Loucy (cell line): ENCODE measurements around the gene SLC34A3.

Experiments
- EZH2phosphoT487 ChIP-seq: fragments of 200-600 bp; IDR thresholded peaks from 2 replicates; pipeline ENCODE4 v1.6.1; 2018; ENCODE audit warnings: antibody characterized with exemption, mild to moderate bottlenecking, moderate library complexity, borderline replicate concordance
- TF ChIP-seq, protein P1 (sequence below): fragments of 200-600 bp; sonication (generic); conservative IDR thresholded peaks from 2 replicates; pipeline ENCODE4 v1.5.1; 2014; ENCODE audit warnings: mild to moderate bottlenecking, antibody characterized with exemption, low read length

DNA sequence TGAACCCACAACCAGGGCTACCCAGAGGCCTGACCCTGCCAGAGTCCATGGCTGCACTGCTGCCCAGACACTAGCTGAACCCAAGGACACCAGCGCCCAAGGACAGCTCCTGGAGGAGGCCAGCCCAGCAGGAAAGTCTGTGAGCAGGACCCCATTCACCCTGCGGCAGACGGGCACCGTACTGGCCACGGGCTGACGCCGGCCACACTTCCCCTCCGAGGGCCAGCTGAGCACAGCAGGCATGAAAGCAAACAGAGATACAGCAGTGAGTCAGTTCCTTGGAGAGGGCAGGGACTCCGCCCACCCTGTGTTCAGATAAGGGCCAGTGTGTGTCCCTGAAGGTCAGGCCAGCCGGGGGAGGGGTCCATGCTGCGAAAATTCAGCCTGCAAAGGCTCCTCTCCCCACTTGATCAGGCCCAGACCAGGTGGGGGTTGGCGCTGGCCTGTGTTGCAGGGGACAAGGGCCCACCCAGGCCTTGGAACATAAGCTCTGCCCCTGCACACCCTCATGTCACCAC, 11.9 kb upstream of the SLC34A3 start:
- TF ChIP-seq, protein P1, sequence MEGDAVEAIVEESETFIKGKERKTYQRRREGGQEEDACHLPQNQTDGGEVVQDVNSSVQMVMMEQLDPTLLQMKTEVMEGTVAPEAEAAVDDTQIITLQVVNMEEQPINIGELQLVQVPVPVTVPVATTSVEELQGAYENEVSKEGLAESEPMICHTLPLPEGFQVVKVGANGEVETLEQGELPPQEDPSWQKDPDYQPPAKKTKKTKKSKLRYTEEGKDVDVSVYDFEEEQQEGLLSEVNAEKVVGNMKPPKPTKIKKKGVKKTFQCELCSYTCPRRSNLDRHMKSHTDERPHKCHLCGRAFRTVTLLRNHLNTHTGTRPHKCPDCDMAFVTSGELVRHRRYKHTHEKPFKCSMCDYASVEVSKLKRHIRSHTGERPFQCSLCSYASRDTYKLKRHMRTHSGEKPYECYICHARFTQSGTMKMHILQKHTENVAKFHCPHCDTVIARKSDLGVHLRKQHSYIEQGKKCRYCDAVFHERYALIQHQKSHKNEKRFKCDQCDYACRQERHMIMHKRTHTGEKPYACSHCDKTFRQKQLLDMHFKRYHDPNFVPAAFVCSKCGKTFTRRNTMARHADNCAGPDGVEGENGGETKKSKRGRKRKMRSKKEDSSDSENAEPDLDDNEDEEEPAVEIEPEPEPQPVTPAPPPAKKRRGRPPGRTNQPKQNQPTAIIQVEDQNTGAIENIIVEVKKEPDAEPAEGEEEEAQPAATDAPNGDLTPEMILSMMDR = no peak
- TF ChIP-seq EZH2phosphoT487 = no peak
